ENCODE results near the gene CRYBG1. TPM values are rescaled to one million over a fixed set of nuclear protein-coding genes. Genes with fewer than 3 reads are reported as not detected.

The CRYBG1 gene
- total RNA-seq, 1 donor from 2014 or later, result 33.6 TPM

- H3K27ac Mint-ChIP-seq, result no peak overlapping the region
- H3K4me1 Mint-ChIP-seq, result no peaks in the 10 kb centered on the region
- no peak overlapping the region for H3K4me3 Mint-ChIP-seq
- ATAC-seq (ENCODE audit: low read depth), result no peak
- no peak for TF ChIP-seq CTCF (IDR thresholded peaks at IDR 0.05)
- no peaks in the 10 kb centered on the region for H3K9me3 Mint-ChIP-seq
- ChIA-PET CTCF (no interaction called here), POLR2A (no interaction called here)
- peaks cover 29% of the 10 kb centered on the region for H3K27me3 Mint-ChIP-seq
- intact Hi-C loops (cut with micrococcal nuclease), result no loop called here
- H3K36me3 Mint-ChIP-seq (ENCODE audit: low read depth), result no peaks in the 10 kb centered on the region
- no peak for DNase-seq
These were observed 59.5 kb downstream of the CRYBG1 start for GRCh38 chr6:106419900-106420613.

- no peaks in the 10 kb centered on the region for H3K4me1 Mint-ChIP-seq
These were observed 61.0 kb downstream of the CRYBG1 start for GRCh38 chr6:106421496-106421895.

GRCh38 chr6:106422534-106422933, 62.0 kb downstream of the CRYBG1 start:
- TF ChIP-seq CTCF (IDR thresholded peaks at IDR 0.05), result no peak
- CTCF ChIA-PET, result no interaction called here
- Mint-ChIP-seq H3K9me3 (no peaks in the 10 kb centered on the region), H3K4me1 (no peaks in the 10 kb centered on the region), H3K27ac (no peak overlapping the region), H3K27me3 (peaks cover 15% of the 10 kb centered on the region), H3K36me3 (ENCODE audit: low read depth) (no peaks in the 10 kb centered on the region), H3K4me3 (no peak overlapping the region)
- ATAC-seq (ENCODE audit: low read depth) (no peak), DNase-seq (no peak)
- POLR2A ChIA-PET, result no interaction called here
- intact Hi-C loops (cut with micrococcal nuclease), result no loop called here

More at GRCh38 chr6:106421496-106421895, 61.0 kb downstream of the CRYBG1 start:
- Mint-ChIP-seq H3K4me3 (no peak overlapping the region), H3K36me3 (ENCODE audit: low read depth) (no peaks in the 10 kb centered on the region), H3K27me3 (peaks cover 21% of the 10 kb centered on the region), H3K27ac (no peak overlapping the region), H3K9me3 (no peaks in the 10 kb centered on the region)
- no peak for TF ChIP-seq CTCF (IDR thresholded peaks at IDR 0.05)
- ChIA-PET POLR2A (no interaction called here), CTCF (no interaction called here)
- DNase-seq (no peak), ATAC-seq (ENCODE audit: low read depth) (no peak)
- intact Hi-C loops (cut with micrococcal nuclease), result no loop called here

- DNase-seq (no peak), ATAC-seq (ENCODE audit: low read depth) (no peak)
- no peaks in the 10 kb centered on the region for H3K36me3 Mint-ChIP-seq (ENCODE audit: low read depth)
- no peaks in the 10 kb centered on the region for H3K4me1 Mint-ChIP-seq
- no peak for TF ChIP-seq CTCF (IDR thresholded peaks at IDR 0.05)
- intact Hi-C loops (cut with micrococcal nuclease), result no loop called here
- no peaks in the 10 kb centered on the region for H3K27me3 Mint-ChIP-seq
- CTCF ChIA-PET, result no interaction called here
- no peak overlapping the region for H3K27ac Mint-ChIP-seq
- no peak overlapping the region for H3K4me3 Mint-ChIP-seq
- no peaks in the 10 kb centered on the region for H3K9me3 Mint-ChIP-seq
- POLR2A ChIA-PET, result no interaction called here
These were observed 64.9 kb downstream of the CRYBG1 start for GRCh38 chr6:106425382-106425781.

GRCh38 chr6:106426250-106426970, 65.9 kb downstream of the CRYBG1 start:
- ChIA-PET CTCF (no interaction called here), POLR2A (no interaction called here)
- no peak overlapping the region for H3K27ac Mint-ChIP-seq
- no peaks in the 10 kb centered on the region for H3K27me3 Mint-ChIP-seq
- intact Hi-C loops (cut with micrococcal nuclease), result no loop called here
- no peak for TF ChIP-seq CTCF (IDR thresholded peaks at IDR 0.05)
- no peaks in the 10 kb centered on the region for H3K4me1 Mint-ChIP-seq
- H3K9me3 Mint-ChIP-seq, result no peaks in the 10 kb centered on the region
- H3K4me3 Mint-ChIP-seq, result no peak overlapping the region
- no peak for DNase-seq
- H3K36me3 Mint-ChIP-seq (ENCODE audit: low read depth), result no peaks in the 10 kb centered on the region
- no peak for ATAC-seq (ENCODE audit: low read depth)
